ACC112 (cell line): ENCODE data around the gene ME3.
"Not testable (repeated sequence)": the region's sequence is repeated elsewhere in the genome, so short reads cannot be mapped to it uniquely, and the experiment has no call there.

Experiments used
- H2AFZ ChIP-seq: fragments of 200-600 bp; sonication (generic); one replicate; pipeline ENCODE4 v1.6.0; 2017; ENCODE audit warnings: antibody characterized with exemption, low read length; ENCODE audit not compliant: unreplicated experiment
- H3K27ac ChIP-seq: fragments of 200-600 bp; sonication (generic); 2 replicates; pipeline ENCODE4 v1.5.1; 2014; ENCODE audit warnings: low read depth, mild to moderate bottlenecking, antibody characterized with exemption, low read length, moderate library complexity
- H3K27me3 ChIP-seq: fragments of 200-600 bp; sonication (generic); 2 replicates; pipeline ENCODE4 v1.6.1; 2014; ENCODE audit warnings: mild to moderate bottlenecking, antibody characterized with exemption, low read length, moderate library complexity, mixed read lengths; ENCODE audit not compliant: insufficient read depth
- H3K36me3 ChIP-seq: fragments of 200-600 bp; sonication (generic); 2 replicates; pipeline ENCODE4 v1.6.1; 2016; ENCODE audit warnings: mild to moderate bottlenecking, antibody characterized with exemption, low read length, moderate library complexity, mixed read lengths; ENCODE audit not compliant: insufficient read depth
- H3K4me1 ChIP-seq: fragments of 200-600 bp; sonication (generic); one replicate; pipeline ENCODE4 v1.6.1; 2016; ENCODE audit warnings: low read length, mixed read lengths; ENCODE audit not compliant: insufficient read depth, unreplicated experiment, control insufficient read depth
- H3K4me3 ChIP-seq: fragments of 200-600 bp; sonication (generic); 2 replicates; pipeline ENCODE4 v1.5.1; 2014; ENCODE audit warnings: mild to moderate bottlenecking, low read depth, low read length
- H3K79me2 ChIP-seq: fragments of 200-600 bp; sonication (generic); one replicate; pipeline ENCODE4 v1.6.0; 2016; ENCODE audit warnings: low read length; ENCODE audit not compliant: control insufficient read depth, unreplicated experiment, insufficient read depth

The ME3 gene

GRCh38 chr11:86547727-86548126, 124.7 kb downstream of the ME3 start:
- Histone ChIP-seq H3K27me3 (no peaks in the 10 kb centered on the region), H3K79me2 (no peaks in the 10 kb centered on the region), H3K4me1 (peaks cover 38% of the 10 kb centered on the region), H2AFZ (no peak overlapping the region), H3K4me3 (no peak overlapping the region), H3K36me3 (peaks cover 8% of the 10 kb centered on the region; the same call in 1 of the 2 replicates), H3K27ac (peak overlapping the region; percentile 38)

- not testable (repeated sequence) for H2AFZ ChIP-seq, H3K4me3 ChIP-seq, H3K27me3 ChIP-seq, H3K4me1 ChIP-seq, H3K27ac ChIP-seq, H3K79me2 ChIP-seq
- H3K36me3 ChIP-seq = peaks cover 11% of the 10 kb centered on the region; the same call in 1 of the 2 replicates
Measured at GRCh38 chr11:86541299-86541698, 131.1 kb downstream of the ME3 start.

- H3K27ac ChIP-seq = no peak overlapping the region
- H2AFZ ChIP-seq = no peak overlapping the region
- H3K27me3 ChIP-seq = no peaks in the 10 kb centered on the region
- H3K36me3 ChIP-seq = peaks cover 11% of the 10 kb centered on the region; the same call in 1 of the 2 replicates
- peaks cover 2% of the 10 kb centered on the region for H3K4me1 ChIP-seq
- H3K79me2 ChIP-seq = no peaks in the 10 kb centered on the region
- no peak overlapping the region for H3K4me3 ChIP-seq
Measured at GRCh38 chr11:86538223-86538548, 134.2 kb downstream of the ME3 start.

DNA sequence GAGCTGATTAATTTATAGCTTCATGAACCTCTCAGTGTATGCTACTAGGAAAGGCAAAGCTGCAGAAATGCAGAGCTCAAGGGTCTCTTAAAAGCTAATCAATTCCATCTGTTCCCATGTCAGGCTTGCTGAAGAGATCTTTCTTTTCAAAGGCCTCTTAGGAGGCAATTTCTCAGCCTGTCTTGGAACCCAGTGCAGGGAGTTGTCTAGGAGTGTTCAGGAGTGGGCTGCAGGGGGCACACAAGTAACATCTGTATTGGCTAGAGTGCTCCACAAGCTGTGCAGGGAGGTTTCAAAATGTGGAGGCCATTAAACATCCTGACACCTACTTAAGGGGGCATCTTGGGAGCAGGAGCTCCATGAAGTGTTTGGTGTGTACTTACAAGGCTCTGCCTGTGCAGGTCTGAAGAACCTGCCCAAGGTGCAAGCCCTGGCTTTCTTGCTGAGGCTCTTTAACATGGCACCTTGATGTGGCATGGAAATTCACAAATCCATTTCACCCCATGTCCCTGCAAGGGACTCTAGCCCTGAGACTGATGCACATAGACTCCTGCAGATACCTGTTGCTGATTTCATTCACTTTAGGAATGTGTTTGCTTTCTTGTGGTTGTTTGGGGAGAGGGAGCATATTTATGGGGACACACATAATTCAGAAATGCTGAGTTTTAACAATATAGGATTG, 134.7 kb downstream of the ME3 start:
- H3K36me3 ChIP-seq = peaks cover 11% of the 10 kb centered on the region; the same call in 1 of the 2 replicates
- peaks cover 2% of the 10 kb centered on the region for H3K4me1 ChIP-seq
- no peaks in the 10 kb centered on the region for H3K79me2 ChIP-seq
- H3K27me3 ChIP-seq = no peaks in the 10 kb centered on the region
- H3K4me3 ChIP-seq = no peak overlapping the region
- no peak overlapping the region for H3K27ac ChIP-seq
- no peak overlapping the region for H2AFZ ChIP-seq

DNA sequence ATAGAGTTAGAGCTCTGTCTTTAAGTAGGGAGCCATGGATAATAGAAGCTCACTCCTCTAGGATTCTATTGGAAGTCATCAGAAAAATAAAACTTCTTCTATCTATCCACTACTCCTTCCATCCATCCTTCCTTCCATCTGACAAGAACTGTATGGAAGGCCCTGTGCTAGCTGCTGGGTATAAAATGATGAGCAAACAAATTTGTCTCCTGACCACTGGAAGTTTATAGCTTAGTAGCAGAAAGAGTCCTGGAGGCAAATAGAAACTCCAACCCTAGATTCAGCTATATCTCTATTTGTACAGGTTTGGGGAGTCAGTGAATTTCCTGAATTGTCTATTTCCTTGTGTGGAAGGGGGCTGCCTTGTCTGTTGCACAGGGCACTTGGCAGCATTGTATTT, 136.6 kb downstream of the ME3 start:
- no peaks in the 10 kb centered on the region for H3K27me3 ChIP-seq

DNA sequence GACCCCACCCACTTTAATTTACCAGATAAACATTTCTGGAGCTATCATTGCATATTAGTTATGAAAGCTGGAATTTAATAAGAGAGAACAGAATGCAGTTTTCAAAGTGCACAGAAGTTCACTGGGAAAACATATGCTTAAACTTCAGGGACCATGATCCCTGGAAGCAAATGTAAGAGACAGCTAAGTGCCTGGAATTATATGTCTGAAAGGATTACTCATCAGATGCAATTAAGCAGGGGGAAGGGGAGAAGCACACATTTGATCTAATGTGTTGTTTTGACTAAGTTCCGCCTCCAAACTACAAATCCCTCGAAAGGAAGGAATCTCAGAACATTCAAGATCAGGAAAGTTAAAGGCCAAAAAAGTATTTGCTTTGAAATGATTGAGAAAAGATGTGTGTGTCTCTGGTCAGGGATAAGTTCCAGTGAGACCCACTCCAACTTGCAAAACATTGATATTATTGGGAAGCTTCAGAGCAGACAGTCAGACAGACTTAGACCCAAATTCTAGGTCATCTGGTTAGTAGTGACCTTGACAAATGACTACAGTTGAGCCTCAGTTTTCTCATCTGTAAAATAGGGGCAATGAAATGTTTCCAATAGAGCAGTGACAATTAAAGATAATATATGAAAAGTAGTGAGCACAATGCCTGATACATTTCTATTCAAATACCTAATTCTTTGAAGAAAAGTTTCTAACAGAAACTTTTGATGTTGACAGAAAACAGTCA, 147.6 kb downstream of the ME3 start:
- Histone ChIP-seq H3K27me3 (no peaks in the 10 kb centered on the region), H3K79me2 (no peaks in the 10 kb centered on the region), H2AFZ (no peak overlapping the region), H3K4me1 (peaks cover 30% of the 10 kb centered on the region), H3K36me3 (no peaks in the 10 kb centered on the region), H3K27ac (peak overlapping the region; percentile 100), H3K4me3 (peak overlapping the region; percentile 63)

More for the DNA sequence above, 136.6 kb downstream of the ME3 start:
- no peak overlapping the region for H3K4me3 ChIP-seq
- peaks cover 2% of the 10 kb centered on the region for H3K4me1 ChIP-seq
- H3K79me2 ChIP-seq = no peaks in the 10 kb centered on the region
- H3K27ac ChIP-seq = no peak overlapping the region
- H2AFZ ChIP-seq = no peak overlapping the region
- peaks cover 11% of the 10 kb centered on the region; the same call in 1 of the 2 replicates for H3K36me3 ChIP-seq

DNA sequence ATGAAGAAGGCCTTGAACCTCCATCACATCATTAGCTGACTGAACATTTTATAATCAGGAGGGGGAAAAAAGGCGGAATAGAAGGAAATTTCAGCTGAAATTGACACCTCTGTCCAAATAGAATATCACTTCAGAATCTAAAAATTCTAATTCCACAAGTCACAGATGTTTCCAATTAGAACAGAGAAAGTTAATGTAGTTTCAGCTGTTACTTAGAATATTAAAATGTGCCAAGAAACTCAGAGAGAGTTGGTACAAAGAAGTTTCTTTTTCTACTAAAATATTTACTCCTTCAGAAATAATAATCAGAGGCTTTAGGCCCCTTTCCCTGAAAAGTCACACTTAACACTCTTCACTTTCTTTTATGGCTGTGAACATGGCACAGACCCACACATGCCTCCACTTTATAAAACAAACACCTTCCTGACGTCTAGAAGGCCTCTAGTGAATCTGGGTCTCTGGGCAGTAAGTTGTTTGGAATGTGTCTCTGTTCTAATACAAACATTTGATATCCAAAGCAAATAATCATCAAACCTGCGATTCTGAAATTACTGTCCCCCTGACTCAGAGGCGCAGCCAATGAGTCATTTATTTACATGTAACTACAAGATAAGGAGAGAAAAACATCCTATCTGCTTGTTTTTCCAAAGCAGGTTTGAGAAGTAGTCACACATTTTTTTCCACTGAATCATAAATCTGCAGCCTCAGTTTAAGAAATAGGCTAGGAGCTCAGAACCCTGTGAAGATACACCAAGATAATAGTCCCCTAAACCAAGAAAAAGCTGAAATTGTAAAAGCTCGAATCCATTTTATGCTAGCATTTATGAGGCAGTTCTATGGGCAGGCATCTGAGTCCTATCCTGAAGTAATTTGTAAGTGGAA, 148.4 kb downstream of the ME3 start:
- Histone ChIP-seq H3K4me3 (peak overlapping the region; percentile 63), H3K4me1 (peaks cover 38% of the 10 kb centered on the region), H3K27ac (peak overlapping the region; percentile 100), H3K36me3 (no peaks in the 10 kb centered on the region), H2AFZ (no peak overlapping the region), H3K27me3 (no peaks in the 10 kb centered on the region), H3K79me2 (no peaks in the 10 kb centered on the region)

DNA sequence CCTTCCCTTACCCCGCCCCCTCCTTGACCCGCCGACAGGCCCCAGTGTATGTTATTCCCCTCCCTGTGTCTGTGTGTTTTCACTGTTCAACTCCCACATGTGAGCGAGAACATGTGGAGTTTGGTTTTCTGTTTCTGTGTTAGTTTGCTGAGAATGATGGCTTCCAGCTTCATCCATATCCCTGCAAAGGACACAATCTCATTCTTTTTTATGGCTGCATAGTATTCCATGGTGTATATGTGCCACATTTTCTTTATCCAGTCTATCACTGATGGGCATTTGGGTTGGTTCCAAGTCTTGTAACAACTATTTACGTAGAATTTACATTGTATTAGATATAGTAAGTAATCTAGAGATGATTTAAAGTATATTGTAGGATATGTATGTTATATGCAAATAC, 149.9 kb downstream of the ME3 start:
- peaks cover 47% of the 10 kb centered on the region for H3K4me1 ChIP-seq
- not testable (repeated sequence) for H3K79me2 ChIP-seq, H3K4me3 ChIP-seq, H2AFZ ChIP-seq, H3K36me3 ChIP-seq, H3K27me3 ChIP-seq
- H3K27ac ChIP-seq = peak overlapping the region; percentile 100; the same call in 1 of the 2 replicates

DNA sequence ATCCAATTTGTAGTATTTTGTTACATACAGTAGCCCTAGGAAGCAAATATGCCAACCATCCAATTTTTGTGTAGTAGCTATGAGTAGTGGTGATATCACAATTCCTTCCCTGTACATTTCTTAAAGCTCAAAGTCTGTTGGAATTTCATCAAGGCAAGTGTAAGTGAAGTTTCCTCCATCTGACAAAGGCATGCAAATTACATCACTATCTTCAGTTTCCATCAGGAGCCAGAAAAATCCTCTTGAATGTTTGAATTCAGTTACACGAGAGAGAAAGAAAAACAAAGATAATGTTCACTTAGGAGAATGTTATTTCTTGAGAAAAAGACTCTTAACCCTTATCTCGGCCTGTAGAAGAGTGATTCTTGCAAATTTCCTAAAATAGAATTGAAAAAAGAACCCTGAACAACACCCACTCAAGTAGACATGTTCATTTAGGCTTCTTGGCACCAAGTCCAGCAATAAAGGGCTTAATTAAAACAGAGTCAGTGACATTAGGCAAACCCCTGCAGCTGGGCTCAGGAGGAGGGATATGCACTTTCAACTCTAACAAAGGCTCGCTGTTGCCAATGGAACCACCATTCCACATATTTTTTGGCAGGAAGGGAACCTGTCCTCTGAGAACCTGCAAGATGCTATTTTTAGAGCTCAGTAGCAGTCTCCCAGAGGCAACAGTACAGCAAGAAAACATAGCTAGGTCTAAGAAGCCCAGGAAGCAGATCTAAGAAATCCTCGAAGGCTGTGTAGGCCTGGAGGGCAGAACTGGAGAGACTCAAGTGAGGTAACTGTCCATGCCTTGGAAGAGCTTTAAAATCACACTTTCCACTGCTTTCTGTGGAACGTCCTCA, 153.1 kb downstream of the ME3 start:
- H3K27ac ChIP-seq = peak overlapping the region; percentile 85

DNA sequence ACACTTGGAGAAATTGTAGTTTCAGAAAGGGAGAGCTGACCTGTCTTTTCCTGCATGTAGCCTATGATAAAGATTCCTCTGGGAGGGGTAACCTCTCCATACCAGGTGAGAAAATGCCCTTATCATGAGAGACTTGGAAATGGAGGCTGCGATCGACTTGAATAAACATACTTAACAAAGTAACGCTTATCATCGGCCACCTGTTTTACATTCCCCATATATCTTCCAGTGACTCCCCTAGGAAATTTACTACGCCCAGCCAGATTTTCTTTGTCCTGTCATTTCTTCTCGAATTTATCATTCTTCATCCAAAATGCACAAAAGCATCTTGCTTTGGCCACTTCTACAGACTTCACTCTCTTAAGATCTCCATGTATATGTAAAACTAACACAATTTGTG, 154.2 kb downstream of the ME3 start:
- peaks cover 53% of the 10 kb centered on the region for H3K4me1 ChIP-seq
- H3K36me3 ChIP-seq = no peaks in the 10 kb centered on the region
- no peak overlapping the region for H3K4me3 ChIP-seq
- no peak overlapping the region for H2AFZ ChIP-seq
- H3K27me3 ChIP-seq = no peaks in the 10 kb centered on the region
- peak overlapping the region; percentile 85 for H3K27ac ChIP-seq
- H3K79me2 ChIP-seq = no peaks in the 10 kb centered on the region

More for the DNA sequence above, 153.1 kb downstream of the ME3 start:
- no peaks in the 10 kb centered on the region for H3K79me2 ChIP-seq
- H3K36me3 ChIP-seq = no peaks in the 10 kb centered on the region
- no peak overlapping the region for H2AFZ ChIP-seq
- H3K4me1 ChIP-seq = peaks cover 61% of the 10 kb centered on the region
- H3K4me3 ChIP-seq = no peak overlapping the region
- no peaks in the 10 kb centered on the region for H3K27me3 ChIP-seq
